ENCODE measurements around the gene INTS15. TPM values are rescaled to one million over a fixed set of nuclear protein-coding genes. Genes with fewer than 3 reads are reported as not detected.
"Not testable (repeated sequence)": the region's sequence is repeated elsewhere in the genome, so short reads cannot be mapped to it uniquely, and the experiment has no call there.

INTS15 gene
- polyA plus RNA-seq, 1 donor: 28.7 TPM

GRCh38 chr7:6619961-6620360 is 30.1 kb downstream of the INTS15 start:
- no peak for DNase-seq

GRCh38 chr7:6621195-6622133 is 31.6 kb downstream of the INTS15 start:
- no peak for DNase-seq

DNA sequence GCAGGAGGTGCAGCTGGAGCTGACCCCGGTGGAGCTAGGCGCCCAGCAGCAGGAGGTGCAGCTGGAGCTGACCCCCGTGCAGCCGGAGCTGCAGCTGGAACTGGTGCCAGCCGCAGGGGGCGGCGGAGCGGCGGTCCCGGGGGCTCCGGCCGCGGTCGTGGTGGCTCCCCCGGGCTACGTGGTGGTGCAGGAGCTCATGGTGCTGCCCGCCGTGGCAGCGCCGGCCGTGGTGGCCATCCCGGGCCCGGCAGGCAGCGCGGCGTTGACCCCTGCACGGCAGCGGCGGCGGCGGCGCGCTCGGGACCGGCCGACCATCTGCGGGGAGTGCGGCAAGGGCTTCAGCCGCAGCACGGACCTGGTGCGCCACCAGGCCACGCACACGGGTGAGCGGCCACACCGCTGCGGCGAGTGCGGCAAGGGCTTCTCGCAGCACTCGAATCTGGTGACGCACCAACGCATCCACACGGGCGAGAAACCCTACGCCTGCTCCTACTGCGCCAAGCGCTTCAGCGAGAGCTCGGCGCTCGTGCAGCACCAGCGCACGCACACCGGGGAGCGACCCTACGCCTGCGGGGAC is 32.4 kb downstream of the INTS15 start:
- DNase-seq: no peak

GRCh38 chr7:6623589-6624245 is 33.9 kb downstream of the INTS15 start:
- DNase-seq: no peak

GRCh38 chr7:6624246-6624611 is 34.4 kb downstream of the INTS15 start:
- no peak for DNase-seq

- DNase-seq: no peak
These were observed 38.2 kb downstream of the INTS15 start for GRCh38 chr7:6628045-6628444.

DNA sequence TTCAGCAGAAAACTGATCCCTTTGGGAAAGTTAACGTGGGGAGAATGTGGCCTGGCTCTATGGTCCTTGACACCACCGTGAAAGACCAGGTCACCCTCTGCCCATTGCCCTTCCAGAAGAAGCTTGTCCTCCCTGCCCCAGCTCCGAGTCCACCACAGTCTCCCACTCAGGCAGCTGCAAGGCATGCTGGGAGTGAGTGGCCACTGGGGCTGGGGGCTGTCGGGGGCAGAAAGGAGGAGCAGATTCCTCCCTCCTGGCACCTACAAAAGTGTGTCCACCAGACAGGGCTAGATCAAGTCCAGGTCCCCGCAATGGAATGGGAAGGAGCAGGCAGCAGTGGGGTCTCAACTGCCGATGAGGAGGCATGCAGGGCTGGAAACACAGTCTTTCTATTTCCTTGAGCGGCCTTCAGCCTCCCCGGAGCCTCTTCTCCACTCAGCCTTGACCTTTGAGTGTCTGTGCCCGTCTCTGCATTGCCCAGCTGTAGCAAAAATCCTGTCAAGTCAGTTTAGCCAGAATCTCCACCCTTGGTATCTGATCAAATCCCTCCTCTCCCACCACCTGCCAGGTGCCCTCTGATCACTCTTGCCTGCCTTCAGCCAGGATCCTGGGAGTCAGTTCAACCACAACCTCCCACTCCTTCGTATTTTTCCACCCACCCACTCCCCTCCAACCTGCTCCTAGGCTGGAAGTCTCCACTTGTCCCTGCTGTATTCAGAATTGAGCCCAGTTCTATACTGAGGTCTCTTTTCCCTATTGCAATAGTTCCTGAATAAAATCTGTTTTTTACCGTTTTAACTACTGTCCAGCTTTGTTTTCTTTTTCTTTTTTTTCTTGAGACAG is 40.4 kb downstream of the INTS15 start:
- no peak for DNase-seq

- DNase-seq: no peak
These were observed 41.8 kb downstream of the INTS15 start for GRCh38 chr7:6631605-6632004.

GRCh38 chr7:6634021-6634420 is 44.2 kb downstream of the INTS15 start:
- no peak for DNase-seq

- not testable (repeated sequence) for DNase-seq
These were observed 45.1 kb downstream of the INTS15 start for GRCh38 chr7:6634971-6635370.

- DNase-seq: peak; percentile 71
These were observed 47.1 kb downstream of the INTS15 start, which contains the start of gene ZNF316 for GRCh38 chr7:6636741-6637543. Gene ZNF316 (plus strand): TSS chr7:6637318. CDS start chr7:6642410, 5,092 bp downstream.

DNA sequence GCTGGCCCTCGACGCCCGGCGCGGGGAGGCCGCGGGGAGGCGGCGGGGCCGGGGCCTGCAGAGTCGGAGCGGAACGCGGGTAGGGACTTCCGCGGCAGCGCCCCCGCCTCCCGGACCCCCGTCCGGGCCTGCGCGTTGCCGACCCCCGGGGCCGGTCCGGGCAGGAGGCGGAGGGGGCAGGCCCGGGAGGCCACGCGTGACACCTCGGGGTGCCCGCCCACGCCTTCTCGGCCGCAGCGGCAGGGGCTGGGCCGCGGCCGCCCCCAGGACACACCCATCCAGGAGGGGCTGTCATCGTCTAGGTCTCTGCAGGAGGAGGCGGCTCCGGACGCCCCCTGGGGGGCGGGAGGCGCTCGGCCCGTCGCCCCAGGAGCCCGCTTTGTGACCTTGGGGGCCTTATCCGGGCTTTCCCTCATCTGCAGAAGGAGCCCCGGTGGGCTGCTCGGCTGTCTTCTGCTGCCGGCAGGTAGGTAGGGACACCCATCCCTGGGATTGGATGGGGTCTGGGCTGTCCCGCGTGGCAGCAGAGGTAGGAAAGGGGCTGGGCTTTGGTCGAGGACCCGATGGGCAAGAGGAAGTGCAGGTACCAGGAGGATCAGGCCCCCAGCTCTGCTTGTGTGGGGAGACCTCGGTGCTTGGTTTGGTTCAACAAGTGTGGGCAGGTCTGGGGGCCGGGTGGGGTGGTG is 47.9 kb downstream of the INTS15 start:
- no peak for DNase-seq

DNA sequence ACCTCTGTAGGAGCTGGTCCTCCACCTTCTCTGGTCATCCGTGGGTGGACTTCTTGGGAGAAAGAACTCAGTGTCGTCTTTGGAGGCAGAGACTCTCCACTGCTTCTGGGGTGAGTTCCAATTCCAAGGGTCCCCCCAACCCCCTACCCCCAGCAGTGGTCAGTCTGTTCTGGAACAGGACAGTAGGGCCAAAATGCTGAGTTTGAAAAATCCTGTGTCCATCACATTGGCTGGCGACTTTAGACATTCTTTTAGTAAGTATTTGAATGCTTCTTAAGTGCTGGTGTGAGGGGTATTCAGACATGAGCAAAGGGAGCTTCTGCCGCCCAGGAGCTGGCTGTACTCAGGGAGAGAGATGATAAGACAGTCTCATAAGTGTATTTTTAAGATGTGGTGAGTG is 49.2 kb downstream of the INTS15 start:
- DNase-seq: no peak

- no peak for DNase-seq
These were observed 49.8 kb downstream of the INTS15 start for GRCh38 chr7:6639627-6640026.

DNA sequence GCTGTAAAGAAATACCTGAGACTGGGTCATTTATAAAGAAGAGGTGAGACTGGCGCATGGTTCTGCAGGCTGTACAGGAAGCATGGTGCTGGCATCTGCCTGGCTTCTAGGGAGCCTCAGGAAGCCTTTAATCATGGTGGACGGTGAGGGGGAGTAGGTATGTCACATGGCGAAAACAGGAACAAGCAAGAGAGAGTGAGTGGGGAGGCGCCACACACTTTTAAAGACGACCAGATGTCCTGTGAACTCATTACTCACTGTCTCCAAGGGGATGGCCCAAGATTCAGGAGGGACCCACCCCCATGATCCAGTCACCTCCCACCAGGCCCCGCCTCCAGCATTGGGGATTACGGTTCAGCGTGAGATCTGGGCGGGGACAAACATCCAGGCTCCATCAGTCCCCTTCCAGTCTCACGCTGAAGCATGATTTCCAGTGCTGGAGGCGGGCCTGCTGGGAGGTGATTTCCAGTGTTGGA is 50.5 kb downstream of the INTS15 start:
- DNase-seq: no peak

DNA sequence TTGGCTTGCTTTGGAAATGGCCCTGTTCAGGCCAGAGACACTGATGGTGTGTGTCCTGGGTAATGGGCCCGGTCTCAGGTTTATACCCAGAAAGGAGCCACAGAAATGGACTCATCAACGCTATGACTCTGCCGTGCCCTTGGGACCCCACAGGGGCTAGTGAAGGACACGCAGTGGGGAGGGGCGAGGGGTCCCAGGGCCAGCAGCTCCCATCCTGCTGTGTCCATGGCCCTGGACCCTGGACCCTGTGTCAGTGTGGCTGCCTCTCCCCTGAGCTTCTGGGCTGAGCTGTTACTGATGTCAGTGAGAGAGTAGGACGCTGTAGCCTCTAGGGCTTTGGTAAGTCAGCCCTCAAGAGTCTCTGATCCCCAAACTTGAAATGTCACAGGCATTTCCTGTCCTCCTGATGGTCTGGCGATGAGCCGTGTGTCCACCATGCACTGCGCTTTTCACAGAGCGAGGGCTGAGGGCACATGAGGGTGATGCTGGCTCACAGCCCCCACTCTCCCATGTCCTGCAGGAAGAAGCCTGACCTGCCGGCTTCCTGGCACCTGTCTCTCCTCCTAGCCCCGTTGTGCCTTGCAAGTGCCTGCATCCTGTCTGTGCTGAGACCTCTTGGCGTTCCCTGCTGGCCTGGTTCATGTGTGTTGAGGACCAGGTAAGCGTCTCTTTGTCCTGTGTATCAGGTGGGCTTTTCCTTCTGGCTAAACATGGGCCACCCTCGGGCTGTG is 51.6 kb downstream of the INTS15 start:
- no peak for DNase-seq

DNA sequence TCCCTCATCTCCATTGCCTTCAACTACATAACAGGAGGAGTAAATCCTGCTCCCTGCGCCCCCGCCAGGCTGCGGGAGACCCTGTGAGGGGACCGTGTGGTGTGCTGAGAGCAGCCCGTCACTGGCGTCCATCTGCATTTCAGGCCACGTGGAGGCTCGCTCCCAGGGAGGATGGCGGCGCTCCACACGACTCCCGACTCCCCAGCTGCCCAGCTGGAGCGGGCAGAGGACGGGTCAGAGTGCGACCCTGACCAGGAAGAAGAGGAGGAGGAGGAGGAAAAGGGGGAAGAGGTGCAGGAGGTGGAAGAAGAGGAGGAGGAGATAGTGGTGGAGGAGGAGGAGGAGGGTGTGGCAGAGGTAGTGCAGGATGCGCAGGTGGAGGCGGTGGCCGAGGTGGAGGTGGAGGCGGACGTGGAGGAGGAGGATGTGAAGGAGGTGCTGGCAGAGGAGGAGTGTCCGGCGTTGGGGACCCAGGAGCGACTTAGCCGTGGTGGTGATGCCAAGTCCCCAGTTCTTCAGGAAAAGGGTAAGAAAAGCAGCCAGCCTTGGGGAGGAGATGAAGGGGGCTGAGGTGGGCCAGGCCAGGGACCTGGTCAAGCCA is 52.5 kb downstream of the INTS15 start:
- no peak for DNase-seq

DNA sequence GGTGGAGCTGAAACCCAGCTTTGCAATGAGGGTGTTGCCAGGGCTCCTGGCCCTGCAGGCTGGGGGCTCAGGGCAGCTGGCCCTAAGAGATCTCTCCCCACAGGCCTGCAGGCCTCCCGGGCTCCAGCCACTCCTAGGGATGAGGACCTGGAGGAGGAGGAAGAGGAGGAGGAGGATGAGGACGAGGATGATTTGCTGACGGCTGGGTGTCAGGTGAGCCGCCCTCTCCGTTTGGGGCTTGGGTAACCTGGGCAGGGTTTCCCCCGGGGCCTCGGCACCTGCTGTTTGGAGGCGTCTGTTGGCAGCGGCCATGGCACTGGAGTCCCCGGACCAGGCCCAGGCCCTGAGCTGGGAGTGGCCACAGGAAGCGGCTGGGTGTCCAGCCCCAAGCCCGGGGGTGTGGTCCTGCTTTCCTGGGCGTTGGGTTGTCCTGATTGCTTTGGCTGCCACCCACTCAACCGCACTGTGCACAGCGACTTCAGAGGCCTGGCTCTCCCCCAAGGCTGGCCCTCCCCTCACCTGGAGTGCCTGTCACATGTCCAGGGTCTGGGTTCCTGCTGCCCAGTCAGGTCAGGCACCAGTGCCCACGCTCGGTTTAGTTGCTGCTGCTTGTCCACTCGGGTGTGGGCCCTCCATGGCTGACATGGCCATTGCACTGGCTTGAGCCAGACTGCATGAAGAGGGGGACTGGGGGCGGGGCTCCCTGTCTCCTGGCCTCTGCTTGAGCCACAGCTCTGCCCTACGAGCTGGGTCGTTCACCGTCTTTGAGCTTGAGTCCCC is 53.2 kb downstream of the INTS15 start:
- DNase-seq: no peak

All from hindlimb muscle (tissue), 1 donor.